ENCODE data around the gene PSMG2. TPM values are rescaled to one million over a fixed set of nuclear protein-coding genes. Genes with fewer than 3 reads are reported as not detected.
A peak's percentile ranks its signal among the peaks of the same experiment; 100 is the strongest.

Gene PSMG2
- total RNA-seq, 2 experiments from 2014 or later: 90.6 to 97.2 TPM

DNA sequence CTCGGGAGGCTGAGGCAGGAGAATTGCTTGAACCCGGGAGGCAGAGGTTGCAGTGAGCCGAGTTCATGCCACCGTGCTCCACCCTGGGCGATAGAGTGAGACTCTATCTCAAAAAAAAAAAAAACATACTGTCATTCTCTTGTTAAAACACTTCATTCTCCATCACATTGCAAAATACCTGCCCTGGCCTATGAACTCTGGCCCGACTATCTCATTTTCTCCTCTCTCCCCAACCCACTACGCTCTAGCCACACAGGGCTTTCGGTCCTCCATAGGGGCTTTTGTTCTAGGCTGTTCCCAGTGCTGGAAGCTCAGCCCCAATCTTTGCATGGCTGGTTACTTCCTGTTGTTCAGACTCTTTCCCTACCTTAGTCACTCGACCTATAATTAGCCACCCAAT lies 10.6 kb upstream of the PSMG2 start:
- Mint-ChIP-seq H3K36me3 (peaks cover 15% of the 10 kb centered on the region), H3K4me3 (no peak overlapping the region), H3K27ac (peak overlapping the region; percentile 59), H3K9me3 (no peaks in the 10 kb centered on the region), H3K4me1 (peaks cover 14% of the 10 kb centered on the region), H3K27me3 (no peaks in the 10 kb centered on the region)
- ATAC-seq (ENCODE audit: low read depth) (no peak), DNase-seq (no peak)
- POLR2A ChIA-PET: interaction anchor here (0.7 to 1.5 kb wide), 3 partner anchors 10 to 374 kb away, joined by 3 to 5 read pairs (median 3); partner anchors contain the start of genes CEP76 and PSMG2

DNA sequence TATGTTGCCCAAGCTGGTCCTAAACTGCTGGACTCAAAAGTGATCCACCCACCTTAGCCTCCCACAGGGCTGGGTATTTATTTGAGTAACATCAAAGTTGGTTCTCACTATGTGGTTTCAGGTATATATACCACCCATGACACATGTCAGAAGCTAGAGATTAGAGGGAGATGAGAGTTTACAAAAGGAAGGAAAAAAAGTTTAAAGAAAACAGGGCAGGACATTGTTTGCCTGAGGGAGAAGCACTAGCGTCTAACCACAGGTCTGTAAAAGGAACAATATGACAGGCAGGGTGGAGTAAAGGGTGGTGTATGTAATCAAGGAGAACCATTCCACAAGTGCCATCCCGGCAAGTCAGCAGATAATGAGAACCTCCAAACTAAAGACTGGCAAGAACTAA lies 8.8 kb upstream of the PSMG2 start:
- Mint-ChIP-seq H3K27me3 (no peaks in the 10 kb centered on the region), H3K4me1 (peaks cover 15% of the 10 kb centered on the region), H3K27ac (no peak overlapping the region), H3K4me3 (no peak overlapping the region), H3K9me3 (no peaks in the 10 kb centered on the region), H3K36me3 (peaks cover 20% of the 10 kb centered on the region)
- POLR2A ChIA-PET: interaction anchor here (1.6 kb wide), 1 partner anchor 8 kb away, joined by 4 read pairs; the partner anchor contains the start of gene CEP76
- ATAC-seq (ENCODE audit: low read depth) (no peak), DNase-seq (no peak)

GRCh38 chr18:12699747-12700146 lies 3.1 kb upstream of the PSMG2 start:
- no peak overlapping the region for H3K27ac Mint-ChIP-seq
- POLR2A ChIA-PET: no interaction called here
- no peak overlapping the region for H3K4me3 Mint-ChIP-seq
- DNase-seq: no peak
- no peaks in the 10 kb centered on the region for H3K27me3 Mint-ChIP-seq
- ATAC-seq (ENCODE audit: low read depth): no peak
- peaks cover 29% of the 10 kb centered on the region for H3K4me1 Mint-ChIP-seq
- H3K36me3 Mint-ChIP-seq: peaks cover 16% of the 10 kb centered on the region
- H3K9me3 Mint-ChIP-seq: no peaks in the 10 kb centered on the region

DNA sequence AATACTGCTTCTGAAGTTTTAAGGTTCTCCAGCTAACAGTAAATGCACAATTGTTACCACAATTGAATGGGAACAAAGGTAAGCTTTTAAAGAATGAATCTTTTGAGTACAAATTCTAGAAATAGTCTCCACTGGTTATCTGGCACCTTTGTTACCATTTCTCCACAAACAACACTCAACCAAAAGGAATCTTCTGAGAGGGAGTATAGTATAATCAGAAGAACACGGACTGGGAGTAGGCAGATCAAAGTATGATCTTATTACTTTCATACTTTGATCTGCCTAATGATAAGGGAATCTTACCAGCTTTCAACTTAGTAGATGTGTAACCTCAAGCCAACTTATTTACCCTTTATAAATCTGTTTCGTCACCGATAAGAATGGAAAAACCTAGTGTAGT lies 1.7 kb upstream of the PSMG2 start:
- DNase-seq (no peak), ATAC-seq (ENCODE audit: low read depth) (no peak)
- Mint-ChIP-seq H3K27me3 (no peaks in the 10 kb centered on the region), H3K4me1 (peaks cover 37% of the 10 kb centered on the region), H3K4me3 (peak overlapping the region; percentile 87), H3K27ac (peak overlapping the region; percentile 95), H3K36me3 (peaks cover 14% of the 10 kb centered on the region), H3K9me3 (no peaks in the 10 kb centered on the region)
- POLR2A ChIA-PET: interaction anchor here (0.6 to 3.3 kb wide), 3 partner anchors 182 to 290 kb away, joined by 3 to 16 read pairs (median 7); partner anchors contain the start of genes CEP192 and PTPN2

DNA sequence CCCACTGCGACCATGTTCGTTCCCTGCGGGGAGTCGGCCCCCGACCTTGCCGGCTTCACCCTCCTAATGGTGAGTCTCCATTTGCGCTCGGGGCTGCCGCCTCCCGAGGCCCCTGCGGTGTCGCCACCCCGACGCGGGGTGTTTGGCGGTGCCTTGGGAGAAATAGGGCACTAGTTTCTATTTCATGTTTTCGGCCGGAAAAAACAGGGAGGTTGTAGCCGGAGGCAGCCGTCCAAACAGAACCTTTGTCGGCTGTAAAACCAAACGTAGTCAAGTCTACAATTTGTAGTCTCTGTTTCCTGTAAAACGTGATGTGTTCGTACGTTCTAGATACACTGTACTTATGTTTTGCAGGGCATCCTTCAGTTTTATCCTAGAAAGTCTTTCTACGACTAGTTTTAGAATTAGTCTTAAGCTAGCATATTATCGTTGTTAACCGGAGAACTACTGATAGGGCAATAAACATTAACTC lies 290 bp downstream of the PSMG2 start:
- peak overlapping the region; percentile 95 for H3K27ac Mint-ChIP-seq
- no peaks in the 10 kb centered on the region for H3K27me3 Mint-ChIP-seq
- no peaks in the 10 kb centered on the region for H3K9me3 Mint-ChIP-seq
- peaks cover 22% of the 10 kb centered on the region for H3K36me3 Mint-ChIP-seq
- H3K4me3 Mint-ChIP-seq: peak overlapping the region; percentile 87
- POLR2A ChIA-PET: interaction anchor here (1.0 to 3.3 kb wide), 9 partner anchors 8 to 328 kb away, joined by 3 to 18 read pairs (median 3); partner anchors contain the start of genes AFG3L2 and PTPN2
- peaks cover 38% of the 10 kb centered on the region for H3K4me1 Mint-ChIP-seq
- ATAC-seq (ENCODE audit: low read depth) (peak; percentile 59), DNase-seq (no peak)

DNA sequence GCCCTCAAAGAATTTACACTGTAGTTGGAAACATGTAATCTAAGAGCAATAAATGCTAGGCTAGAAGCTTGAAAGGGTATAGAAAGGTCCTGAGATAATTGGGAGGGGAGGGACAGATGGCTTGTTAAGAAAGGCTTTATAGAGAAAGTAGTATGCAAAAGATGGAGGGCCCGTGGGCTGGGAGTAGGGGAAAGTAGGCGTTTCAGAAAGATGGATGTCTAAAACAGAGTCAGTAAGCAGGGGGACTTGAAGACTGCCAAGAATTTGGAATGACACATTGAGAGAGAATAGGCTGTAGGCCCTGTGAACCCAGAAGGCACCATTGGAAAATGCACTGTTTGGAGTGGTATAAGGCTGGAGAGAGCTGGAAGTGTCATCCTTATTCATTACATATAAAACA lies 822 bp downstream of the PSMG2 start:
- H3K9me3 Mint-ChIP-seq: no peaks in the 10 kb centered on the region
- POLR2A ChIA-PET: interaction anchor here (0.6 to 3.3 kb wide), 4 partner anchors 11 to 338 kb away, joined by 3 to 18 read pairs (median 11); partner anchors contain the start of genes AFG3L2 and PTPN2
- peaks cover 38% of the 10 kb centered on the region for H3K4me1 Mint-ChIP-seq
- no peaks in the 10 kb centered on the region for H3K27me3 Mint-ChIP-seq
- H3K36me3 Mint-ChIP-seq: peaks cover 19% of the 10 kb centered on the region
- peak overlapping the region; percentile 95 for H3K27ac Mint-ChIP-seq
- ATAC-seq (ENCODE audit: low read depth) (no peak), DNase-seq (no peak)
- peak overlapping the region; percentile 87 for H3K4me3 Mint-ChIP-seq

DNA sequence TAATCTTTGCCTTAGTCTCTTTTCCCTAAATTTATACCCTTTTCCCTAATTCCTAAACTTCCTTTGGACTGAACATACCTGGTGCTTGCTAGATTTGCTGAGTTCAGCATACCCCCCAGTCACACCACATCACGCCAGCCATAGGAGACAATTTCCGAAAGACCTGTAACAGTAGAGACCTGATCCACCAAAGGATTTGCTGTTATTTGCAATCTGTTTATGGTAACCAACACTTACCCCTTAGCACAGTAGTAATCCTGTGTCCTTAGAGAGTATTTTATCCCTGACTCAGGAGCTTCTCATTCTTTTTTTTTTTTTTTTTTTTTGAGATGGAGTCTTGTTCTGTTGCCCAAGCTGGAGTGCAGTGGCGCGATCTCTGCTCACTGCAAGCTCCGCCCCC lies 8.6 kb downstream of the PSMG2 start:
- Mint-ChIP-seq H3K27ac (no peak overlapping the region), H3K9me3 (no peaks in the 10 kb centered on the region), H3K27me3 (no peaks in the 10 kb centered on the region), H3K4me3 (no peak overlapping the region), H3K36me3 (peaks cover 23% of the 10 kb centered on the region), H3K4me1 (peaks cover 7% of the 10 kb centered on the region)
- POLR2A ChIA-PET: interaction anchor here (1.1 kb wide), 1 partner anchor 9 kb away, joined by 3 read pairs; the partner anchor contains the start of genes CEP76 and PSMG2
- DNase-seq (no peak), ATAC-seq (ENCODE audit: low read depth) (no peak)

DNA sequence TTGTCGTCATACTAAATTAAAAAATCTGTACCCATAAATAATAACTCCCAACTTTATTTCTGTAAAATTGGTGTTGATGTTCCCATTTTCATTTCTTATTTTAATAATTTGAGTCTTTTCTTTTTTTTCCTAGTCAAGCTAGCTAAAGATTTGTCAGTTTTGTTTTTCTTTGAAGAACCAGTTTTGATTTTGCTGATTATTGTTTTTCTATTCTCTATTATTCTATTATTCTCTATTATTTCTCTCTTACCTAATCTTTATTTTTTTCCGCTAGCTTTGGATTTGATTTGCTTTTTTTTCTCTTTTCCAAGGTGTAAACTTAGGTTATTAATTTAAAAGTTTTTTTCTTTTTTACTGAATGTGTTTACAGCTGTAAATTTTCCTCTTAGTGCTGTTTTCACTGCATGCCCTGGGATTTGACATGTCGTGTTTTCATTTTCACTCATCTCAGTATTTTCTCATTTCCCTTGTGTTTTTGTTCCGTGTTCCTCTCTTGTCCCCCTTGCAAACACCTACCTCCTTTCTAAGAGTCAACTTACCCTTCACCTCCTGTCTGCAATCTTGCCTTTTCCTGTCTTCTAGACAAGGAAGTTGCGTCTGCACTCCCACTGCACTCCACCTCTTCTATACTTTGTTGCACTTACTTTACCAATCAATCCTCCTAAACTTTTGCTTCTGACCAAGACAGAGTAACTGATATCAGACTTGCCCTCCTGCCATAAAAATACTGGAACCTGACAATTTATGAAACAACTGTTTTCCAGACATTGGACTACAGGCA lies 18.8 kb downstream of the PSMG2 start:
- no peak overlapping the region for H3K4me3 Mint-ChIP-seq
- DNase-seq: no peak
- POLR2A ChIA-PET: no interaction called here
- peaks cover 18% of the 10 kb centered on the region for H3K36me3 Mint-ChIP-seq
- peaks cover 10% of the 10 kb centered on the region for H3K4me1 Mint-ChIP-seq
- H3K27me3 Mint-ChIP-seq: no peaks in the 10 kb centered on the region
- H3K27ac Mint-ChIP-seq: peak overlapping the region; percentile 49
- no peaks in the 10 kb centered on the region for H3K9me3 Mint-ChIP-seq
- no peak for ATAC-seq (ENCODE audit: low read depth)

DNA sequence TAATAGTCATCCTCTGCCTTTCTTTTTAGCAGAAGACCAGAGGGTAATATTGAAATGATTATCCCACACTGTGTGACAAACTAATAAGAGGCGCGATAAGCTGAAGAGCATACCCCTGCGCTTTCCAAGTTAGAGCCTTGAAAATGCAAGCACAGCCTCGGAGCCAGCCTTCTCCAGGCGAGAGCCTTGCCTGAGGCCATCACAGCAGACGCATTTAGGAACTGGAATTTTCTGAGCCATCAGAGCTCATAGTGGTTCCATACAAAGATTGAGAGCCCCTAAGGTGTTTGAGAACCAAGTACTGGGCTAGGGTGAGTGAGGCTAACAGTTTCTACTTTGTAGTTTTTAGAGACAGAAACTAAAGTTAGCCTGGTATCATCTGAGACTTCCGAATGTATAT lies 19.9 kb downstream of the PSMG2 start:
- Mint-ChIP-seq H3K27ac (no peak overlapping the region), H3K4me3 (no peak overlapping the region), H3K4me1 (peaks cover 8% of the 10 kb centered on the region), H3K9me3 (no peaks in the 10 kb centered on the region), H3K36me3 (peaks cover 13% of the 10 kb centered on the region), H3K27me3 (no peaks in the 10 kb centered on the region)
- DNase-seq: no peak
- POLR2A ChIA-PET: no interaction called here
- no peak for ATAC-seq (ENCODE audit: low read depth)

GRCh38 chr18:12726331-12726730 lies 23.5 kb downstream of the PSMG2 start:
- DNase-seq: no peak
- POLR2A ChIA-PET: interaction anchor here (1.6 kb wide), 1 partner anchor 208 kb away, joined by 7 read pairs; no protein-coding TSS in a partner anchor
- ATAC-seq (ENCODE audit: low read depth): no peak
- peaks cover 11% of the 10 kb centered on the region for H3K36me3 Mint-ChIP-seq
- no peaks in the 10 kb centered on the region for H3K27me3 Mint-ChIP-seq
- peaks cover 5% of the 10 kb centered on the region for H3K4me1 Mint-ChIP-seq
- H3K27ac Mint-ChIP-seq: no peak overlapping the region
- no peak overlapping the region for H3K4me3 Mint-ChIP-seq
- H3K9me3 Mint-ChIP-seq: no peaks in the 10 kb centered on the region

- H3K27me3 Mint-ChIP-seq: no peaks in the 10 kb centered on the region
- ATAC-seq (ENCODE audit: low read depth) (peak; percentile 47), DNase-seq (peak; percentile 41)
- POLR2A ChIA-PET: interaction anchor here (1.6 kb wide), 1 partner anchor 208 kb away, joined by 7 read pairs; no protein-coding TSS in a partner anchor
- no peak overlapping the region for H3K27ac Mint-ChIP-seq
- H3K4me3 Mint-ChIP-seq: no peak overlapping the region
- H3K4me1 Mint-ChIP-seq: peaks cover 2% of the 10 kb centered on the region
- H3K9me3 Mint-ChIP-seq: no peaks in the 10 kb centered on the region
- peaks cover 8% of the 10 kb centered on the region for H3K36me3 Mint-ChIP-seq
Measured at GRCh38 chr18:12726774-12727550, 24.1 kb downstream of the PSMG2 start.

- ATAC-seq (ENCODE audit: low read depth) (no peak), DNase-seq (no peak)
- POLR2A ChIA-PET: no interaction called here
- Mint-ChIP-seq H3K36me3 (no peaks in the 10 kb centered on the region), H3K9me3 (no peaks in the 10 kb centered on the region), H3K27ac (no peak overlapping the region), H3K27me3 (peaks cover 3% of the 10 kb centered on the region), H3K4me1 (no peaks in the 10 kb centered on the region), H3K4me3 (no peak overlapping the region)
Measured at GRCh38 chr18:12737243-12737902, 34.5 kb downstream of the PSMG2 start.

DNA sequence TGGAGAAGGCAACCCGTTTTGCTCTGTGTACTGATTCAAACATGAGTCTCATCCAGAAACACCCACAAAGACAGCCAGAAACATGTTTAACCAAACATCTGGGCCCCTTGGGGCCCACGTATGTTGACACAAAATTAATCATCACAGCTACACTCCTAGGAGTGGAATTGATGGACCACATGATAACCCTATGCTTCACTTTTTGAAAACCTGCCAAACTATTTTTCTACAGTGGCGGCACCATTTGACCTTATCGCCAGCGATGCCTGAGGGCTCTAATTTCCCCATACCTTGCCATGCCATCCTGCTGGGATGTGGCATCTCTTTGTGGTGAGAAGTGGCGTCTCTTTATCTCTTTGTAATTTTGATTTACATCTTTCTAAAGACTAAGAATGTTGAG lies 38.5 kb downstream of the PSMG2 start:
- Mint-ChIP-seq H3K9me3 (no peaks in the 10 kb centered on the region), H3K4me1 (no peaks in the 10 kb centered on the region), H3K4me3 (no peak overlapping the region), H3K27me3 (no peaks in the 10 kb centered on the region), H3K36me3 (no peaks in the 10 kb centered on the region), H3K27ac (no peak overlapping the region)
- DNase-seq (no peak), ATAC-seq (ENCODE audit: low read depth) (no peak)
- POLR2A ChIA-PET: no interaction called here
